Lung (tissue), 12 donors: ENCODE data around the gene STN1. TPM values are rescaled to one million over a fixed set of nuclear protein-coding genes. Genes with fewer than 3 reads are reported as not detected.

Experiments used
- ATAC-seq: fragments of 200-7000 bp; cut with Tn5 transposase; one replicate; pipeline ENCODE4 v1.9.1; 2020; ENCODE audit warnings: moderate number of reproducible peaks; ENCODE audit not compliant: insufficient read depth, low FRiP score
- DNase-seq, 3 donors: peaks; one replicate each; pipeline ENCODE4 v3.0.0-alpha.2; 2013 to 2017
- H3K27ac ChIP-seq, 2 donors: one replicate each; pipeline ENCODE4 v1.5.1; 2013; ENCODE audit warnings: mild to moderate bottlenecking in 2 of 2, moderate library complexity in 2 of 2, control low read depth in 1 of 2, inconsistent platforms in 1 of 2, low read depth in 1 of 2, low read length in 1 of 2
- H3K27me3 ChIP-seq, 3 donors: one replicate each; pipeline ENCODE4 v1.5.1; 2013; ENCODE audit warnings: low read length in 2 of 3; ENCODE audit not compliant: control insufficient read depth in 3 of 3, insufficient read depth in 3 of 3
- H3K36me3 ChIP-seq, 4 donors: one replicate each; pipeline ENCODE4 v1.5.1; 2013; ENCODE audit warnings: low read length in 4 of 4, mild to moderate bottlenecking in 1 of 4, moderate library complexity in 1 of 4; ENCODE audit not compliant: control insufficient read depth in 4 of 4, insufficient read depth in 4 of 4
- H3K4me1 ChIP-seq, 5 donors: one replicate each; pipeline ENCODE4 v1.5.1; 2013; ENCODE audit warnings: low read length in 5 of 5, mild to moderate bottlenecking in 2 of 5, moderate library complexity in 1 of 5; ENCODE audit not compliant: control insufficient read depth in 5 of 5, insufficient read depth in 5 of 5
- H3K4me3 ChIP-seq: one replicate; pipeline ENCODE4 v1.5.1; 2013; ENCODE audit warnings: mild to moderate bottlenecking, control low read depth, moderate library complexity
- H3K9ac ChIP-seq, 2 donors: one replicate each; pipeline ENCODE4 v1.5.1; 2013; ENCODE audit warnings: low read length in 2 of 2, control low read depth in 1 of 2; ENCODE audit not compliant: insufficient read depth in 1 of 2
- H3K9me3 ChIP-seq, 4 donors: one replicate each; pipeline ENCODE4 v1.5.1; 2013; ENCODE audit warnings: low read length in 3 of 4, mild to moderate bottlenecking in 1 of 4, moderate library complexity in 1 of 4; ENCODE audit not compliant: control insufficient read depth in 4 of 4, insufficient read depth in 3 of 4
- WGBS, 2 donors: extraction: QIAGEN DNeasy Blood & Tissue Kit; methylation state at CpG; one replicate each; pipeline ENCODE4 v1.1.7; 2013; 5-methylcytosine and 5-hydroxymethylcytosine counted together
- polyA plus RNA-seq, 2 donors: library from polyadenylated mRNA; stranded (reverse); fragments of 200-250 nt; gene quantifications; one replicate each; pipeline ENCODE4 v1.2.1, GENCODE V29; 2013
- total RNA-seq, 2 donors: library from RNA; depleted of rRNA in 1 of 2; stranded (reverse); fragments of >200 nt in 1 of 2; gene quantifications; one replicate each; pipeline ENCODE4 v1.2.1, GENCODE V29; 2014 to 2021
- TF ChIP-seq, protein P1 (sequence below): IDR thresholded peaks from 2 replicates; pipeline ENCODE4 v1.5.1; 2012; ENCODE audit warnings: mild to moderate bottlenecking; ENCODE audit errors: control extremely low read depth, extremely low read depth
- donor health status: control.
- donor health status: control.
- donor health status: Bipolar disorder and iron deficiency.
- donor health status: healthy.
- donor health status: DM: yes; HTN: yes; CAD: no.

STN1 gene
- total and polyA plus RNA-seq, 4 donors = 26.5 to 43.8 (median 39.1) TPM

DNA sequence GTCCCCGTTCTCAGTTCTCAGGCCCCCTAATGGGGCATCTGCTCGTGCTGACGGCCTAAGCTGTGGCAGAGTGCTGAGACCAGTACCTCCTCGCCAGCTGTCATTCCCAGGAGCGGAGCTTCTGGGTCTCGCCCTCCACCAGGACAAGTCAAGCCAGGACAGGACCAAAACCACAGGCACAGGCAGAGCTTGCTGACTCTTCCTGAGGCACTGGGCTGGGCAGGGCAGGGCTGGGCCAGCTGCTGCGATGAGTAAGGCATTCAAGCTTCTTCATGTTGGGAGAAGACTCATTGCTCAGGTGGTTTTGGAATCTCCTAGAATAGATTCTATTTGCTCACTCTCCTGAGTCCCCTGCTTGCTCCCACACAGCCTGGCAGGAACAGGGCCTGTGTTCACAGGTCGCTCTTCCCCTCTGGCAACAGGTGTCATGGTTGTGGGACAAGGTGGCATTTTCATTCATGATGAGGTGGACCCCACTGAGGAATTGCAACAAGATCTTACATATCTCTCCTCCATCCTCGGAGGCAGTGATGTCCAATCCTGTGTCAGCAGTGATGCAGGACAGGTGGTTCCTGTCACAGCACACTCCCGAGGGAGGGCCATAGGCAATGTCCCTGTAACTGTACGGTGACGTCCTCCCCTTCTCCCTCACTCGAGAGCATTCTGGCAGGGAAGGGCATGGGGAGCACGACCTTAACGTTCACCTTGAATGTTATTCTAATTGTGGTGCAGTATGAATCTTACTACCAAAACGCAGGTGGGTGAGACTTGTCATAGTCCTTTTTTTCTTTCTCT, 45.6 kb downstream of the STN1 start:
- ATAC-seq (no peak), DNase-seq (peak in 1 of 3 donors; percentile 34)
- 88 to 91% methylated on average over 16 of the region's 16 CpGs for WGBS, 2 donors
- H3K9me3 ChIP-seq = no peaks in the 10 kb centered on the region
- TF ChIP-seq, protein P1, sequence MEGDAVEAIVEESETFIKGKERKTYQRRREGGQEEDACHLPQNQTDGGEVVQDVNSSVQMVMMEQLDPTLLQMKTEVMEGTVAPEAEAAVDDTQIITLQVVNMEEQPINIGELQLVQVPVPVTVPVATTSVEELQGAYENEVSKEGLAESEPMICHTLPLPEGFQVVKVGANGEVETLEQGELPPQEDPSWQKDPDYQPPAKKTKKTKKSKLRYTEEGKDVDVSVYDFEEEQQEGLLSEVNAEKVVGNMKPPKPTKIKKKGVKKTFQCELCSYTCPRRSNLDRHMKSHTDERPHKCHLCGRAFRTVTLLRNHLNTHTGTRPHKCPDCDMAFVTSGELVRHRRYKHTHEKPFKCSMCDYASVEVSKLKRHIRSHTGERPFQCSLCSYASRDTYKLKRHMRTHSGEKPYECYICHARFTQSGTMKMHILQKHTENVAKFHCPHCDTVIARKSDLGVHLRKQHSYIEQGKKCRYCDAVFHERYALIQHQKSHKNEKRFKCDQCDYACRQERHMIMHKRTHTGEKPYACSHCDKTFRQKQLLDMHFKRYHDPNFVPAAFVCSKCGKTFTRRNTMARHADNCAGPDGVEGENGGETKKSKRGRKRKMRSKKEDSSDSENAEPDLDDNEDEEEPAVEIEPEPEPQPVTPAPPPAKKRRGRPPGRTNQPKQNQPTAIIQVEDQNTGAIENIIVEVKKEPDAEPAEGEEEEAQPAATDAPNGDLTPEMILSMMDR = no peak
- no peak overlapping the region for H3K9ac ChIP-seq
- H3K27ac ChIP-seq = no peak overlapping the region
- H3K36me3 ChIP-seq = peaks cover 0 to 10% (median 2%) of the 10 kb centered on the region in 4 donors
- peaks cover 0 to 2% (median 0%) of the 10 kb centered on the region in 3 donors for H3K27me3 ChIP-seq
- no peak overlapping the region for H3K4me3 ChIP-seq
- H3K4me1 ChIP-seq = peaks cover 0 to 12% (median 3%) of the 10 kb centered on the region in 5 donors

DNA sequence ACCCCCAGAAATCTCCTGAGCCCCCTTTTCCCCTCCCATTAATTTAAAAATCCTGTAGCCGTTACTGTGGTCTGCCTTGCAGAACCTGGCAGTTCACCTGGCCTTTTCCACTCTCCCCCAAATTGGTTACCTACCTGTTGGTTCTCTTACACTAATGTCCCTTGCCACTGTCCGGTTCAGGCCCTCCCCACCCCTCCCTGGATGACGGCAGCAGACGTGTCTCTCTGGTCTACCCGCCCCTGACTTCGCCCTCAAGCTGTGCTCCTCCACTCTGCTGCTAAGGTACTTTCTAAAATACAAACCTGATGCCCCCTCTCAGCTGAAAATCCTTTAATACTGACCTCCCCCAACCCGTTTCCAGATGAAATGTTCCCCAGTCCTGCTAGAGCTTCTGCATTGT, 47.0 kb downstream of the STN1 start:
- H3K27me3 ChIP-seq = peaks cover 0 to 2% (median 0%) of the 10 kb centered on the region in 3 donors
- TF ChIP-seq, protein P1 = no peak
- no peak overlapping the region for H3K9ac ChIP-seq
- peaks cover 0 to 12% (median 3%) of the 10 kb centered on the region in 5 donors for H3K4me1 ChIP-seq
- DNase-seq = no peak
- WGBS, 2 donors = 90 to 94% methylated on average over 7 of the region's 7 CpGs
- ATAC-seq = no peak
- peaks cover 0 to 10% (median 2%) of the 10 kb centered on the region in 4 donors for H3K36me3 ChIP-seq
- H3K4me3 ChIP-seq = no peak overlapping the region
- no peaks in the 10 kb centered on the region for H3K9me3 ChIP-seq
- no peak overlapping the region for H3K27ac ChIP-seq

DNA sequence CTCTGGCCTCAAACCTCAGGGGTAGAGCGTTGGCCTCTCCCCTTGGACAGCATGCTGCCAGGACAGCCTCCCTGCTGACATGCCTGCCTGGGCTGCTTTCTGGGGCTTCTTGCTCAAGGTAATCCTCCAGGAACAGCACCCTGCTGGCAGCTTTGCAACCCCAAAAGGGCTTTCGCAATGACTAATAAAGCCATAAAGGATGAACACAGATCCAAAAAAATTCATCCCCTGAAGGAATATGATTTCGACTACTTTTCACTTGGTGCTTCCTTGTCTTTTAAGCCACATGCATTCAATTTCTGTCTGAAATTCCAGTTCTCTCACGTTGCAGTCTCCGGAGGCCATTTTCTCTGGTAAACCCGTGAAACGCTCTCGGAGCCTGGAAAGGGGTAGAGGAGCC, 47.5 kb downstream of the STN1 start:
- Histone ChIP-seq H3K27me3 (peaks cover 0 to 2% (median 0%) of the 10 kb centered on the region in 3 donors), H3K9ac (no peak overlapping the region), H3K9me3 (peaks cover 0 to under 1% (median under 1%) of the 10 kb centered on the region in 4 donors), H3K4me3 (no peak overlapping the region), H3K36me3 (peaks cover 0 to 10% (median 2%) of the 10 kb centered on the region in 4 donors), H3K27ac (no peak overlapping the region), H3K4me1 (peaks cover 0 to 12% (median 3%) of the 10 kb centered on the region in 5 donors)
- ATAC-seq = no peak
- WGBS, 2 donors = 82 to 87% methylated on average over 8 of the region's 8 CpGs
- no peak for DNase-seq
- TF ChIP-seq, protein P1 = no peak
